IMR-90 (cell line): ENCODE data around the gene ABR. TPM values are rescaled to one million over a fixed set of nuclear protein-coding genes. Genes with fewer than 3 reads are reported as not detected.

Source experiments
- ATAC-seq: fragments of 200-7000 bp; cut with Tn5 transposase; 2 replicates; pipeline ENCODE4 v1.9.1; 2020; ENCODE audit warnings: low read depth, mild to moderate bottlenecking, moderate library complexity
- BruUV-seq: library from RNA; stranded (reverse); fragments of 400-500 nt; replicated peaks from 2 replicates; lab custom pipeline; 2021; lab: Mats Ljungman, UMichigan
- CTCF ChIA-PET: fragments of 300-600 bp; formaldehyde crosslinking; extraction: SDS; loops from one replicate; lab custom pipeline; 2021; ENCODE audit warnings: antibody characterized with exemption; lab: Yijun Ruan, JAX
- POLR2A ChIA-PET: fragments of 300-600 bp; sonication (Branson Sonifier 250); formaldehyde crosslinking; loops from one replicate; lab custom pipeline; 2022; ENCODE audit warnings: antibody characterized with exemption; ENCODE audit not compliant: unreplicated experiment; lab: Charles Lee
- DNase-seq: peaks from one replicate; pipeline ENCODE4 v3.0.0; 2013
- H2AFZ ChIP-seq: replicated peaks from 2 replicates; pipeline ENCODE3; 2013; ENCODE audit warnings: low read length, mild to moderate bottlenecking; ENCODE audit not compliant: poor library complexity
- H2AK5ac ChIP-seq: 2 replicates; pipeline ENCODE4 v1.6.1; 2013; ENCODE audit warnings: low read depth, low read length, inconsistent platforms
- H2AK9ac ChIP-seq: replicated peaks from 2 replicates; pipeline ENCODE3; 2013; ENCODE audit warnings: mild to moderate bottlenecking, low read depth, low read length, moderate library complexity; ENCODE audit not compliant: poor library complexity
- H2BK120ac ChIP-seq: 2 replicates; pipeline ENCODE4 v1.6.1; 2013; ENCODE audit warnings: low read depth, low read length, inconsistent platforms
- H2BK15ac ChIP-seq: 3 replicates; pipeline ENCODE4 v1.6.1; 2013; ENCODE audit warnings: low read depth, low read length, inconsistent platforms
- H2BK20ac ChIP-seq: 2 replicates; pipeline ENCODE4 v1.6.1; 2013; ENCODE audit warnings: low read depth, mild to moderate bottlenecking, inconsistent platforms, low read length, moderate library complexity
- H2BK5ac ChIP-seq: 2 replicates; pipeline ENCODE4 v1.6.1; 2013; ENCODE audit warnings: mild to moderate bottlenecking, low read depth, low read length, inconsistent platforms; ENCODE audit not compliant: poor library complexity, severe bottlenecking
- H3K14ac ChIP-seq: replicated peaks from 2 replicates; pipeline ENCODE4 v1.6.1; 2013; ENCODE audit warnings: low read depth, low read length, inconsistent platforms
- H3K18ac ChIP-seq: 2 replicates; pipeline ENCODE4 v1.6.1; 2013; ENCODE audit warnings: low read depth, low read length, control low read depth
- H3K23ac ChIP-seq: 2 replicates; pipeline ENCODE4 v1.6.1; 2013; ENCODE audit warnings: low read depth, low read length, inconsistent platforms
- H3K27ac ChIP-seq: 2 replicates; pipeline ENCODE4 v1.5.1; 2013; ENCODE audit warnings: mild to moderate bottlenecking, control low read depth, low read length; ENCODE audit not compliant: insufficient read depth
- H3K27me3 ChIP-seq: 2 replicates; pipeline ENCODE4 v1.6.1; 2013; ENCODE audit warnings: low read length; ENCODE audit not compliant: control insufficient read depth, insufficient read depth
- H3K36me3 ChIP-seq: 2 replicates; pipeline ENCODE4 v1.6.1; 2013; ENCODE audit warnings: low read length, mixed read lengths; ENCODE audit not compliant: control insufficient read depth, insufficient read depth
- H3K4ac ChIP-seq: 2 replicates; pipeline ENCODE4 v1.6.1; 2013; ENCODE audit warnings: low read depth, low read length, inconsistent platforms
- H3K4me1 ChIP-seq: 2 replicates; pipeline ENCODE4 v1.6.1; 2013; ENCODE audit warnings: low read length, mixed read lengths; ENCODE audit not compliant: control insufficient read depth, insufficient read depth
- H3K4me2 ChIP-seq: 2 replicates; pipeline ENCODE4 v1.6.1; 2013; ENCODE audit warnings: low read depth, mild to moderate bottlenecking, control low read depth, low read length, moderate library complexity
- H3K4me3 ChIP-seq: 2 replicates; pipeline ENCODE4 v1.5.1; 2013; ENCODE audit warnings: low read depth, mild to moderate bottlenecking, control low read depth, low read length, moderate library complexity; ENCODE audit not compliant: insufficient read depth
- H3K56ac ChIP-seq: 2 replicates; pipeline ENCODE4 v1.6.1; 2013; ENCODE audit warnings: low read length, inconsistent platforms; ENCODE audit not compliant: insufficient read depth; ENCODE audit errors: extremely low read depth
- H3K79me1 ChIP-seq, 2 experiments: 2 replicates each; pipeline ENCODE4 v1.6.1; 2013; ENCODE audit warnings: low read length in 2 of 2, inconsistent platforms in 1 of 2, low read depth in 1 of 2
- H3K9ac ChIP-seq: 2 replicates; pipeline ENCODE4 v1.6.1; 2013; ENCODE audit warnings: low read depth, low read length, control low read depth
- H3K9me1 ChIP-seq: 2 replicates; pipeline ENCODE4 v1.6.1; 2013; ENCODE audit warnings: low read length, inconsistent platforms; ENCODE audit not compliant: insufficient read depth
- H3K9me3 ChIP-seq: 2 replicates; pipeline ENCODE4 v1.6.1; 2013; ENCODE audit warnings: low read length; ENCODE audit not compliant: control insufficient read depth, insufficient read depth
- H4K20me1 ChIP-seq: 2 replicates; pipeline ENCODE4 v1.6.1; 2013; ENCODE audit warnings: low read length, inconsistent platforms; ENCODE audit not compliant: insufficient read depth
- H4K5ac ChIP-seq: 2 replicates; pipeline ENCODE4 v1.6.1; 2013; ENCODE audit warnings: mild to moderate bottlenecking, low read depth, low read length, control low read depth
- H4K8ac ChIP-seq, 2 experiments: 2 replicates each; pipeline ENCODE4 v1.6.1; 2013; ENCODE audit warnings: low read depth in 2 of 2, low read length in 2 of 2, control low read depth in 1 of 2, inconsistent platforms in 1 of 2
- H4K91ac ChIP-seq: 2 replicates; pipeline ENCODE4 v1.6.1; 2013; ENCODE audit warnings: low read depth, low read length, inconsistent platforms; ENCODE audit not compliant: insufficient read depth
- BHLHE40 ChIP-seq: fragments of 150-350 bp; IDR thresholded peaks from 2 replicates; pipeline ENCODE4 v1.6.1; 2016; ENCODE audit warnings: mild to moderate bottlenecking, low read depth, low read length
- CEBPB ChIP-seq: IDR thresholded peaks from 2 replicates; pipeline ENCODE4 v1.6.1; 2012; ENCODE audit warnings: low read depth, low read length, improper control_type of control experiment
- ELK1 ChIP-seq: fragments of 150-350 bp; IDR thresholded peaks from 2 replicates; pipeline ENCODE4 v1.6.1; 2016; ENCODE audit warnings: low read depth, mild to moderate bottlenecking, low read length, moderate library complexity, borderline replicate concordance
- MAFK ChIP-seq: IDR thresholded peaks from 2 replicates; pipeline ENCODE4 v1.6.1; 2012; ENCODE audit warnings: low read depth, low read length, improper control_type of control experiment
- MAZ ChIP-seq: IDR thresholded peaks from 2 replicates; pipeline ENCODE4 v1.6.1; 2012; ENCODE audit warnings: low read depth, mild to moderate bottlenecking, low read length, improper control_type of control experiment, moderate library complexity, borderline replicate concordance
- MXI1 ChIP-seq: IDR thresholded peaks from 2 replicates; pipeline ENCODE4 v1.6.1; 2012; ENCODE audit warnings: low read depth, mild to moderate bottlenecking, low read length, moderate library complexity, borderline replicate concordance
- POLR2A ChIP-seq: IDR thresholded peaks from 2 replicates; pipeline ENCODE4 v1.6.1; 2012; ENCODE audit warnings: mild to moderate bottlenecking, low read depth, low read length
- RCOR1 ChIP-seq: IDR thresholded peaks from 2 replicates; pipeline ENCODE4 v1.6.1; 2012; ENCODE audit warnings: mild to moderate bottlenecking, low read length, improper control_type of control experiment; ENCODE audit not compliant: insufficient replicate concordance
- SMC3 ChIP-seq: fragments of 150-350 bp; IDR thresholded peaks from 2 replicates; pipeline ENCODE4 v1.6.1; 2016; ENCODE audit warnings: low read depth, mild to moderate bottlenecking, antibody characterized with exemption, low read length, moderate library complexity
- WGBS, 2 experiments: methylation state at CpG; one replicate each; pipeline versions ENCODE4 v1.1.5 to v1.1.7; 2013; ENCODE audit warnings: missing lambda C conversion rate in 2 of 2; ENCODE audit not compliant: insufficient read length in 1 of 2; ENCODE audit errors: extremely low coverage in 2 of 2; 5-methylcytosine and 5-hydroxymethylcytosine counted together
- dilution Hi-C: fragments of 300-500 bp; cut with HindIII; formaldehyde crosslinking; loops from one replicate; pipeline ENCODE4 v1.14.3; 2018; ENCODE audit warnings: low sequenced_read_pairs; ENCODE audit not compliant: unreplicated experiment
- in situ Hi-C: fragments of 300-500 bp; cut with MboI; formaldehyde crosslinking; loops from 3 replicates; pipeline ENCODE4 v1.14.3; 2019; ENCODE audit warnings: low sequenced_read_pairs, inconsistent platforms, mixed read lengths
- intact Hi-C: fragments of 100-400 bp; cut with micrococcal nuclease; formaldehyde crosslinking; loops from 2 replicates; pipeline ENCODE4 v1.10.0; 2022
- polyA plus RNA-seq, 3 experiments: library from polyadenylated mRNA; depleted of rRNA; stranded (reverse); fragments of >200 nt; gene quantifications; 2 replicates each; pipeline ENCODE4 v1.2.3, GENCODE V29; 2012; ENCODE audit warnings: low replicate concordance in 1 of 3
- total RNA-seq: library from RNA; depleted of rRNA; stranded (reverse); fragments of >200 nt; gene quantifications from 2 replicates; pipeline ENCODE4 v1.2.3, GENCODE V29; 2012
- TF ChIP-seq, protein P1 (sequence below): fragments of 150-350 bp; IDR thresholded peaks from 2 replicates; pipeline ENCODE4 v1.6.1; 2017; ENCODE audit warnings: mild to moderate bottlenecking, antibody characterized with exemption, low read length, low read depth

Gene ABR
- total and polyA plus RNA-seq, 2 of the 4 experiments (the other 2 are of a cell fraction), result 28.3 to 79.7 TPM

- BruUV-seq, result no TSS peak
- intact Hi-C loops (no loop called here), dilution Hi-C loops (loop anchor here (25.0 kb wide), 1 partner anchor 206 kb away; the partner anchor contains the start of genes GLOD4 and MRM3), in situ Hi-C loops (no loop called here)
- Histone ChIP-seq H2AFZ (no peak overlapping the region), H3K4me2 (no peak overlapping the region), H3K4me3 (no peak overlapping the region), H4K8ac (no peak overlapping the region), H3K36me3 (no peaks in the 10 kb centered on the region), H4K20me1 (peaks cover 2% of the 10 kb centered on the region; the same call in 1 of the 2 replicates), H3K9me3 (no peaks in the 10 kb centered on the region), H2AK5ac (no peak overlapping the region), H2BK5ac (no peak overlapping the region), H3K27me3 (no peaks in the 10 kb centered on the region), H4K5ac (no peak overlapping the region), H4K91ac (no peak overlapping the region), H2BK15ac (no peak overlapping the region), H2BK120ac (no peak overlapping the region), H3K9ac (no peak overlapping the region), H3K79me1 (peaks cover 6 to 10% of the 10 kb centered on the region in 2 experiments), H3K9me1 (peaks cover under 1% of the 10 kb centered on the region; the same call in 1 of the 2 replicates), H3K4me1 (0 out of 2 replicates have a peak, but pooled peaks cover 2% of the 10 kb centered on the region), H3K18ac (no peak overlapping the region), H3K56ac (no peak overlapping the region), H2BK20ac (no peak overlapping the region), H2AK9ac (no peak overlapping the region), H3K4ac (no peak overlapping the region), H3K27ac (no peak overlapping the region), H3K14ac (no peak overlapping the region), H3K23ac (no peak overlapping the region)
- TF ChIP-seq BHLHE40 (no peak), POLR2A (no peak), MXI1 (no peak), RCOR1 (no peak), ELK1 (no peak), MAFK (no peak), MAZ (no peak), SMC3 (no peak), CEBPB (no peak)
- TF ChIP-seq, protein P1, sequence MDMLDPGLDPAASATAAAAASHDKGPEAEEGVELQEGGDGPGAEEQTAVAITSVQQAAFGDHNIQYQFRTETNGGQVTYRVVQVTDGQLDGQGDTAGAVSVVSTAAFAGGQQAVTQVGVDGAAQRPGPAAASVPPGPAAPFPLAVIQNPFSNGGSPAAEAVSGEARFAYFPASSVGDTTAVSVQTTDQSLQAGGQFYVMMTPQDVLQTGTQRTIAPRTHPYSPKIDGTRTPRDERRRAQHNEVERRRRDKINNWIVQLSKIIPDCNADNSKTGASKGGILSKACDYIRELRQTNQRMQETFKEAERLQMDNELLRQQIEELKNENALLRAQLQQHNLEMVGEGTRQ, result no peak
- peak; percentile 26 for DNase-seq
- WGBS, 2 experiments, result 47% methylated on average over 4 of the region's 13 CpGs; no CpG with 5 or more reads in 1 of the 2 experiments
- CTCF ChIA-PET, result no interaction called here
- POLR2A ChIA-PET, result interaction anchor here (0.5 kb wide), 1 partner anchor 54 kb away, joined by 3 read pairs; no protein-coding TSS in a partner anchor
- ATAC-seq, result no peak
Measured at GRCh38 chr17:992933-993332, 186.8 kb downstream of the ABR start.
